Neuronal stem cell (in vitro differentiated cells): ENCODE results near the gene KLHL34.

ENCODE experiments used
- DNase-seq: peaks from one replicate; pipeline ENCODE4 v3.0.0-alpha.2; 2013; ENCODE audit warnings: low spot score
- H2AFZ ChIP-seq: one replicate; pipeline ENCODE4 v1.6.1; 2013; ENCODE audit warnings: mild to moderate bottlenecking, low read length, inconsistent platforms
- H2AK5ac ChIP-seq: 2 replicates; pipeline ENCODE4 v1.6.1; 2013; ENCODE audit warnings: low read depth, mild to moderate bottlenecking, inconsistent platforms, low read length, moderate library complexity, mixed read lengths
- H2BK120ac ChIP-seq: 2 replicates; pipeline ENCODE4 v1.6.1; 2013; ENCODE audit warnings: low read depth, mild to moderate bottlenecking, inconsistent platforms, low read length, moderate library complexity, mixed read lengths
- H2BK12ac ChIP-seq: one replicate; pipeline ENCODE4 v1.6.1; 2013; ENCODE audit warnings: low read length, inconsistent platforms
- H2BK15ac ChIP-seq: 2 replicates; pipeline ENCODE4 v1.6.1; 2013; ENCODE audit warnings: mild to moderate bottlenecking, low read length, inconsistent platforms, mixed read lengths
- H2BK5ac ChIP-seq: one replicate; pipeline ENCODE4 v1.6.1; 2013; ENCODE audit warnings: inconsistent platforms, mild to moderate bottlenecking, low read length, moderate library complexity
- H3K14ac ChIP-seq: one replicate; pipeline ENCODE4 v1.6.1; 2013; ENCODE audit warnings: low read length, inconsistent platforms
- H3K18ac ChIP-seq: 2 replicates; pipeline ENCODE4 v1.6.1; 2013; ENCODE audit warnings: low read length, inconsistent platforms
- H3K23ac ChIP-seq: 2 replicates; pipeline ENCODE4 v1.6.1; 2013; ENCODE audit warnings: low read depth, mild to moderate bottlenecking, mixed read lengths, low read length, inconsistent platforms; ENCODE audit not compliant: poor library complexity
- H3K27ac ChIP-seq: replicated peaks from 3 replicates; pipeline ENCODE4 v1.5.1; 2013; ENCODE audit warnings: low read length, inconsistent platforms
- H3K27me3 ChIP-seq, 3 experiments: 2 replicates each; pipeline ENCODE4 v1.6.1; 2013; ENCODE audit warnings: low read length in 3 of 3, mild to moderate bottlenecking in 2 of 3, inconsistent platforms in 1 of 3, low read depth in 1 of 3, mixed read lengths in 1 of 3, moderate library complexity in 1 of 3; ENCODE audit not compliant: control insufficient read depth in 3 of 3, insufficient read depth in 3 of 3
- H3K36me3 ChIP-seq, 2 donors: replicated peaks in 1 of 2; 2 replicates each; pipeline ENCODE4 v1.6.1; 2013; ENCODE audit warnings: low read length in 2 of 2; ENCODE audit not compliant: control insufficient read depth in 2 of 2, insufficient read depth in 2 of 2
- H3K4ac ChIP-seq: 2 replicates; pipeline ENCODE4 v1.6.1; 2013; ENCODE audit warnings: inconsistent platforms, mild to moderate bottlenecking, low read length, moderate library complexity
- H3K4me1 ChIP-seq, 2 donors: 1 replicate in 1 of 2; 2 replicates in 1 of 2; pipeline ENCODE4 v1.6.1; 2013; ENCODE audit warnings: low read length in 2 of 2, low read depth in 1 of 2; ENCODE audit not compliant: control insufficient read depth in 2 of 2, insufficient read depth in 1 of 2
- H3K4me2 ChIP-seq: one replicate; pipeline ENCODE4 v1.6.1; 2013; ENCODE audit warnings: mild to moderate bottlenecking, low read length, inconsistent platforms; ENCODE audit not compliant: insufficient read depth, poor library complexity, severe bottlenecking
- H3K4me3 ChIP-seq, 2 donors: 2 replicates each; pipeline ENCODE4 v1.5.1; 2013; ENCODE audit warnings: low read length in 2 of 2, mild to moderate bottlenecking in 2 of 2, inconsistent platforms in 1 of 2, moderate library complexity in 1 of 2
- H3K79me1 ChIP-seq: one replicate; pipeline ENCODE4 v1.6.1; 2013; ENCODE audit warnings: low read depth, mild to moderate bottlenecking, inconsistent platforms, low read length, moderate library complexity
- H3K9ac ChIP-seq: one replicate; pipeline ENCODE4 v1.6.1; 2013; ENCODE audit warnings: mild to moderate bottlenecking, low read depth, low read length, inconsistent platforms; ENCODE audit not compliant: poor library complexity
- H3K9me3 ChIP-seq, 2 donors: replicated peaks in 1 of 2; 2 replicates each; pipeline versions ENCODE3 to v1.6.1; 2013; ENCODE audit warnings: low read length in 2 of 2, mild to moderate bottlenecking in 2 of 2, inconsistent platforms in 1 of 2, low read depth in 1 of 2, mixed read lengths in 1 of 2, moderate library complexity in 1 of 2; ENCODE audit not compliant: control insufficient read depth in 2 of 2, insufficient read depth in 1 of 2
- H4K8ac ChIP-seq: one replicate; pipeline ENCODE4 v1.6.1; 2013; ENCODE audit warnings: low read depth, mild to moderate bottlenecking, inconsistent platforms, low read length, moderate library complexity
- H4K91ac ChIP-seq: one replicate; pipeline ENCODE4 v1.6.1; 2013; ENCODE audit warnings: low read length, low read depth, mild to moderate bottlenecking, inconsistent platforms; ENCODE audit not compliant: poor library complexity

The KLHL34 gene

DNA sequence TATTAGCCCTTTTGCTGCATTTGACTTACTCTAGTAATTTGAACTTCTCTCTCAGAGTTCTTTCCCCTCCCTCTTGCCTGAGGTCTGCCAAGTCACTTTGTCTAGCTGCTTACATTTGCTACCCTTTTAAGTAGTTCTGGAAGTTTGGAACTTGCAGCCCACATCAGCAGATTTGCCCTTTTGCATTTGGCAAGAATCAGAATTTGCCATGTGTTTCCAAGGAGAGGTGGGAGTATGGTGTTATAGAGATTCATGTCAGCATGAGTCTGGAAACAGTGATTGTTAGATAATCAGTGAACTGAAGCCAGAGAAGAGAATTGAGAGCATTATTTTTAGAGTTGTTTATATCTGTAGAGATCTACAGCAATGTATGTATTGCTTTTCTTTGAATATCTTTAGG lies 52.1 kb downstream of the KLHL34 start:
- Histone ChIP-seq H3K9me3 (no peaks in the 10 kb centered on the region), H2AFZ (no peak overlapping the region), H3K36me3 (peaks cover 3 to 31% of the 10 kb centered on the region in 2 donors), H3K4me1 (no peaks in the 10 kb centered on the region), H2BK15ac (no peak overlapping the region), H2AK5ac (no peak overlapping the region), H3K23ac (no peak overlapping the region), H3K4ac (no peak overlapping the region), H4K8ac (no peak overlapping the region), H3K18ac (no peak overlapping the region), H3K4me3 (no peak overlapping the region), H2BK120ac (no peak overlapping the region), H3K4me2 (no peak overlapping the region), H3K27ac (no peak overlapping the region), H3K9ac (no peak overlapping the region), H3K27me3 (no peaks in the 10 kb centered on the region), H4K91ac (no peak overlapping the region), H3K14ac (no peak overlapping the region), H3K79me1 (no peaks in the 10 kb centered on the region), H2BK12ac (no peak overlapping the region), H2BK5ac (no peak overlapping the region)
- DNase-seq: no peak
